NCI-H82 (cell line): ENCODE results near the gene KRTAP5-6.
"Not testable (repeated sequence)": the region's sequence is repeated elsewhere in the genome, so short reads cannot be mapped to it uniquely, and the experiment has no call there.

Source experiments
- DNase-seq: peaks from one replicate; lab custom pipeline; 2025; lab: John Stamatoyannopoulos, UW

KRTAP5-6 gene

DNA sequence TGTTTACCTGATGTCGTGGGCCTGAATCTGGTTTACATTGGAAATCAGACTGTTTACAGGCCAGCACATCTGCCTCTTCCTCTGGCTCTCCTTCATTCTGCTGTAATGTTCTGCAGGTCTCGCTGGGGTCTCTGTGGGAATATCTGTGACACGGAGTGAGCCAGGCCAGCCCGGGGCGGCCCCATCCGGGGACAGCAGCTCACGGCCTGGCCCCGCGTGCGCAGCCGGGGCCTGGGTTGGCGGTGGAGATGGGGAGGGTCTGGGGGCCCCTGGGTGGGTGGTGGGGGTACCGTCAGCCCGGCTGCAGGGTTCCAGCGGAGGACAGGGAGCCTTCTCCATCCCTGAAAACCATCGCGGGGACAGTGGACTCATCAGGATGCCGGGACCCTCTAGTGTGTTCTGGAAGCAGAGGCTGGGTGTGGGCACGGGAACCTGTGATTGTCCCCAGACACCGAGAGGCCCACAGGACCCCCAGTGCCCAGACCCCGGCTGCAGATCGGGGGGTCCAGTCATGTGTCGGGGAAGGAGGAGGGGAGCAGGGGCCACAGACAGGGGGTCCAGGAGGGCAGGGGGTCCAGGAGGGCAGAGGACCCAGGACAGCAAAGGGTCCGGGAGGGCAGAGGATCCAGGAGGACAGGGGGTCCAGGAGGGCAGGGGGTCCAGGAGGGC is 13.0 kb upstream of the KRTAP5-6 start:
- not testable (repeated sequence) for DNase-seq

DNA sequence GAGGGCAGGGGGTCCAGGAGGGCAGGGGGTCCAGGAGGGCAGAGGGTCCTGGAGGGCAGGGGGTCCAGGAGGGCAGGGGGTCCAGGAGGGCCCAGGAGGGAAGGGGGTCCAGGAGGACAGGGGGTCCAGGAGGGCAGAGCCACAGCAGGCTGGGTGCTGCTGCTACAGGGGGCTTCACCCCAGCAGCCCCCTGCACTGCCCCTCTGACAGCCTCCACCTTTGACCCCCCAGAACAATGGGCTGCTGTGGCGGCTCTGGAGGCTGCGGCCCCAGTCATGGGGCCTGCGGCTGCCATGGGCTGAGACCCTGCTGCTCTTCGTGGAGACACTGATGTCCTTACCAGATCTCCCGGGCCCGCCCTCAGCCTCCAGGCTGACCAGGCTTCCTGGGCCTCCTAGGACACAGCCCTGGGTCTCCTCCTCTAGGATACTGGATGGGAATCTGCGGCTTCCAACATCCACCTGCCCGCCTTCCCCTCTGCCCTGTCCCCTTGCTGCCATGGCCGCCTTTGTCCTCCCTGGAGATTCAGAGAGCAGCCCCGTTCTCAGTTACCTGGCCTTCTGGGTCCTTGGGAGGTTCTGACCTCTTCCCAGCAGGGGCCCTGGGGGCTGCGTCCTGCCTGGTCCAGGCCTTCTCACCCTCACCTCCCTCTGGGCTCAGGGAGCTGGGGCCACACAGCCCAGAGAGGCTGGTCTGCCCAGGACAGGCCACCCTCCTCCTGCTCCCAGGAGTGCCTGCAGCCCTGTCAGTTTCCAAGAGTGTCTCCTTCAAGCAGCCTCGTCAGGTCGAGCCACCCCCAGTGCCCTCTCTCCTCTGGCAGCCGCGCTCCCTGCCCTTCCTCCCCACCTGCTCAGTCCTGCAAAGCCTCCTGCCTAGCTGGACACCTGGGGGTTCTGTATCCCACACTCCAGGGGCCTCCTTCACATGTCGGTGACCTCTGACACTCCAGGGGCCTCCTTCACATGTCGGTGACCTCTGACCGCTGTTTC is 11.8 kb upstream of the KRTAP5-6 start:
- not testable (repeated sequence) for DNase-seq

DNA sequence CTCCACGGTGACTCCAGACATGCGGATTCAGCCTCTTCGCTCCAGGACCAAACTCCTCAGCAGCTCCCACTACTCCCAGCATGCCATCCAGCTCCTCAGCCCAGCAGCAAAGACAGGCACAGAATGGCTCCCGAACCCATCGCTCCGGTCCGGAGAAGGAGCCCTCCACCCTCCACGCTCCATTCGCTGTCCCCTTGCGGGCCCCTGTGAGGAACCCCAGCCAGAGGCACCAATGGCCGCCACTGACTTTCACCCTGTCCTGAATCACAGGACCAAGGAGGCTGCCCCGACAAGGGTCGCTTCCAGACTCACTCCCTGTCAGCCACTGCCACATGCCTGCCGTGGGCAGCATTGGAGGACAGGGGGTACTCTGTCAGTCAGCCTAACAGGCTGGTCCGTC is 10.8 kb upstream of the KRTAP5-6 start:
- not testable (repeated sequence) for DNase-seq

DNA sequence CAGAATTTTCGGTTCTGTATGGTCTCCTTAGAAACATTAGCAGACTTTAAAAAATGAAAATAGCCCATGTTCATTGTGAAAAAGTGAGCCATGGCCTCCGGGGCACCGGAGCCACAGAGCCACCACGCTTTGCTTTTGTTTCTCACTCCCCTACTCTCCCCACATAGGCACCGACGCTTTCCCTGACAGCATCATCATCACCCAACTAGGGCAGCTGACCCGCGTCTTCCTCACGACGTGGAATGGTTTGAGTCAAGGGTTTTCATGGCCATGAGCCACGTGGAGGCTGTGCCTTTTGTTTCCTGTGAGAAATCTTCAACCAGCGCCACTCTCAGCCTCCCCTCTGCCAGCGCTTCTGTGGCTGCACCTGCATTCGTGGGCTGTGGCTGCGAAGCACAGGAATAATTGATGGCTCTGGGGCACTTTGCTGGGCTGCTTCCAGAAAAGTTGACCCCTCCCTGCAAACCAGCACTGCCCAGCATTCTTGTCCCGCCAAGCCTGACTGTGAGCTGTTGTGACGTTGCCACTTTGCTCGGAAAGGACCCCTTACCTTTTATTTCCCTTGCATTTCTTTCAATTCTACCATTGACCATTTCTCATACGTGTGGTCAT is 8.6 kb upstream of the KRTAP5-6 start:
- not testable (repeated sequence) for DNase-seq

DNA sequence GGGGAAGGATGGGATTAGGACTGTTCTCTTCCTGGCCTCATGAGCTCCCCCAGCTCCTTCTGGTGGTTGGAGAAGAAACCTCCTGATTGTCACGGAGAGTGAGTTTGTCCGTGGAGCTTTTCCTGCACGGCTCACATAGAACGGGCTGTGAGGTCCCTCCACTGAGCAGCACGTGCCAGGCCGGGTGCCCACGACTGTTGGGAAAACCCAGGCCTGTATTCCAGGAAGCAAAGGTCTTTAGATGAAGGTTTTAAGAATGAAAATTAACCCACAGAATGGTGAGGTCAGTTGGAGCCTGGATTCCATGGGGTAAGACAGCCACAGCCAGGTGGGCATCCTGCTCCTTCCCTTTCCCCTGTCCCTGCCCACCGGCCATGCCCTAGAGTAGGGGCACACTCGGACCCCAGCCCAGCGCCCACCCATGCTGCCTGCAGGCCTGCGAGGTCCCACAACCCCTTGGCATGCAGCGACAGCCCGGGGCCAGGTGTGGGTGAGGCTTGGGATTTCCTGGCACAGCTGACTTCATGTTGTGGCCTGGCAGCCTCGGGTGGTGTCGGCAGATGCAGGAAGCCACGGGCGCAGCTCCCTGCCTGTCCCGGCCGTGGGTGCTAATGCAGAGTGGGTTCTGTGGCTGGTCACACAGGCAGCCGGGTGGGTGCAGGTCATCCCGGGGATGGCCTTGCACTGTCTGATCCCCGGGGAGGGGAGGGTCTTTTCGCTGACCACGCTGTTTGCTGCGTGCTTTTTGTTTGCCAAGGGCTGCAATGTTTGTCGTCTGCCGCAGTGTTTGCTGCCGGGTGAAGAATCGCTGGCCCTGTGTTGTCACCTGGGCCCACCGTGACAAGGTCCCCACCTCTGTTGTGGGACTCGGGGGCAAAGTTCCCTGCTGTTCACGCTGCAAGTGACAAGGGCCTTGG is 7.5 kb upstream of the KRTAP5-6 start:
- not testable (repeated sequence) for DNase-seq

DNA sequence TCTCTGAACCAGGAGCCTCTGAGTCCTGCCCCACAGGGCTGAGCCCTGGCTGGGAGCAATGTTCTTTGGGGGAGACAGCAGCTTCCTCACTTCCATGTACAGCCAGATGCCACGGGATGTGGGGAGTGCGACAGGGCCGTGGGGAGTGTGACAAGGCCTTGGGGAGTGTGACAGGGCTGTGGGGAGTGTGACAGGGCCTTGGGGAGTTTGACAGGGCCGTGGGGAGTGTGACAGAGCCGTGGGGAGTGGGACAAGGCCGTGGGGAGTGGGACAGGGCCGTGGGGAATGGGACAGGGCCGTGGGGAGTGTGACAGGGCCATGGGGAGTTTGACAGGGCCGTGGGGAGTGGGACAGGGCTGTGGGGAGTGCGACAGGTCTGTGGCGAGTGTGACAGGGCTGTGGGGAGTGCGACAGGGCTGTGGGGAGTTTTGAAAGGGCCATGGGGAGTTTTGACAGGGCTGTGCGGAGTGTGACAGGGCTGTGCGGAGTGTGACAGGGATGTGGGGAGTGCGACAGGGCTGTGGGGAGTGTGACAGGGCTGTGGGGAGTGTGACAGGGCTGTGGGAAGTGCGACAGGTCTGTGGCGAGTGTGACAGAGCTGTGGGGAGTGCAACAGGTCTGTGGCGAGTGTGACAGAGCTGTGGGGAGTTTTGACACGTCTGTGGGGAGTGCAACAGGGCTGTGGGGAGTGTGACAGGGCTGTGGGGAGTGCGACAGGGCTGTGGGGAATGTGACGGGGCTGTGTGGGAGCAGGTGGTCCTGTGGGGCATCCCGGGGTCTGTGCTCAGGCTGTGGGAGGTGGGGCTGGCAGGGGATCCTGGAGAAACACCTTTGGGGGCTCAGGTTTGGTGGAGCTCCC is 6.6 kb upstream of the KRTAP5-6 start:
- no peak for DNase-seq

DNA sequence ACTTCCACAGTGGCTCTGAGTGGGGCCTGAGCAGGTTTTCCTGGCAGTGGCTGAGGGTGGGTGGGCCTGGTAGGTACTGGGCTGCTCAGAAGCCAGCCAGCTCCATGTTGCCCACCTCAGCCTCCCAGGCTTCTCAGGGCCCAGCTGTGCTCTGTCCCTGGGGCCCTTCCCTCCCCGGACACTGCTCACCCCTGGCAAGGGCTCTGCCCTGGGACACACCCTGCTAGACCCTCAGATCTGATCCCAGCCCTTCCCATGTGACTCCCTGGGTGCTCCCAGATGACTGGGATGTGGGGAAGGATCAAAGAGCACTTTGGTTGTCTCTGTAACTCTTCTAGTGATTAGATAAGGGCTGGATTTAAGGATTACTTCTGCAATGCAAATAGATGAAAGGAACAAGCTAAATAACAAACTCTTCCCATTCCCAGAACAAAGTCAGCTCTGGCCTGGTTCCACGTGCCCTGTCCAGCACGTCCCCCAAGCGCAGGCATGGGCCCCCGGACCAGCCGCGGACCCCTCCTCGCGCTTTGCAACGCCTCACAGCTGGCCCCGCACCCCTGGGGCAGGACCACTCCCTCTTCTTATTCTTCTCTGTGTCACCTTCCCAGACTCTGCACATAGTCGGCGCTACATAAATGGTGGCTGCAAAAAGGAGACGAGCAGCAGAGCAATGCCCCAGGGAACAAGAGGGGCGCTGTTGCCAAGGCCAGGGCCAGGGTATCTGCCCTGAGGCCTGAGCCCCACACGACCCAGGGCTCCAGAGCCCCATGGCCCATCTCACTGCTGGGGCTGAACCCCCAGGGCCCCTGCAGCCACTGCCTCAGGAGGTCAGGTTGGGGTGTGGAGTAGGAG is 5.7 kb upstream of the KRTAP5-6 start:
- no peak for DNase-seq

DNA sequence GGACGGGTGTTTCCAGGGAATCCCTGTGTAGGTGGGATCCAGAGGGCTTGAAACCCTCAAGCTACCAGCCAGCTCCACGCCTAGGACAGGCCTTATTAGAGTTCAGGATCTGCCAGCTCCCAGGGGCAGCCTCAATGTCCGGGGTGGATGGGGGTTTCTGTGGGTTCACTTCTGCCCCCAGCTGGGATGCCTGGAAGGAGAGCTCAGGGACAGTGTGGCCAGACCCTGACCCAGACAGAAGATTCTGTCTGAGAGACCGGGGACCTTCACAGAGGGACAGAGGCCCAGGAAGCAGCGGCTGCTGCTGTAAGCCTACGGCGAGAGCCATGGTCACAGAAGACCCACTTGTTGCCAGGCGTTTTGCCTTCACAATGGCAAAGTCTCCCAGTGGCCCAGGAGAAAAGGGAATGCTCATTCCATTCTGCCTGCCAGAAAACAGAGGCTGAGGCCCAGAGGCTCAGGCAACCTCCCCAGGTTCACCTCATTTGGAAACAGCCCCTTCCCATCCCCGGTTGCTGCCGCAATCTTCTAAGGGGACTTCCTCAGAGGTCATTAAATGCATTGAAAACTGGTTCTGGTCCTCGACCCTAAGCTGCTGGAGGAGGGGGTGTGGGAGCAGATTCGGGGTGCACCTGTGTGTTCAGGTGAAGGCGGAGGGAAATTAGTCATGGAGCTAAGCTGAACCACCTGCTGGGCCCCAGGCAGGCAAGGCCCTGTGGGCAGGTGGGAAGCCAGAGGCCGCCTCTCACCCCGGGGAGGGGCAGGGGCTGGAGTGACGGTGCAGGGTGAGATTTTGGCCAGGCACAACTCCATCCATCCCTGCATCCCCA is 4.9 kb upstream of the KRTAP5-6 start:
- DNase-seq = no peak

DNA sequence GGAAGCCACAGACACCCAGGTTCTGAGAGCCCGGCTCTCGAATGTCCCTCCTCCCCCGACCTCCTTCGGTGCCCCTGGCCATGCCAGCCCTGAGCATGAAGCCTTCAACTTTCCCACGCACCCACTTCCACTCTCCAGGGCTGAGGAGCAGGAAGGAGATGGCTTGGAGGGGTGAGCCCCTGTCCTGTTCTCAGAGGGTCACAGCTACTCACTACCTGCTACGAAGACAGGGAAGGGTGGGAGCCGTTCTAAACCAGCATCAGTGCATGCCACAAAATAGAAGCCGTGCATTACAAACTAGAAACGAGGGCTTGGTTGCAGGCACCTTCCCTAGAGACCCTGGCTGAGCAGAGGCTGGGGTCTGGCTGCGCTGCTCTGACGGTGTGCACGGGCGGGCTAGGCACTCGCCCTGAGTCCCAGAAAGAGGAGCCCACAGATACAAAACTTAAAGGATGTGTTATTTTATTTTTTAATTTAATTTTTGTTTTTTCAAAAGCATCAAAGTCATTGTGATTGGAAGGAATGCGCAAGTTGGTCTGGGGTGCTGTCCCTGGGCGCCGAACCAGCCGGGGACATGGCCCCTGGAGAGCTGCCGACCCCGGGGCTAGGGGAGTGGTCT is 4.2 kb upstream of the KRTAP5-6 start:
- no peak for DNase-seq

DNA sequence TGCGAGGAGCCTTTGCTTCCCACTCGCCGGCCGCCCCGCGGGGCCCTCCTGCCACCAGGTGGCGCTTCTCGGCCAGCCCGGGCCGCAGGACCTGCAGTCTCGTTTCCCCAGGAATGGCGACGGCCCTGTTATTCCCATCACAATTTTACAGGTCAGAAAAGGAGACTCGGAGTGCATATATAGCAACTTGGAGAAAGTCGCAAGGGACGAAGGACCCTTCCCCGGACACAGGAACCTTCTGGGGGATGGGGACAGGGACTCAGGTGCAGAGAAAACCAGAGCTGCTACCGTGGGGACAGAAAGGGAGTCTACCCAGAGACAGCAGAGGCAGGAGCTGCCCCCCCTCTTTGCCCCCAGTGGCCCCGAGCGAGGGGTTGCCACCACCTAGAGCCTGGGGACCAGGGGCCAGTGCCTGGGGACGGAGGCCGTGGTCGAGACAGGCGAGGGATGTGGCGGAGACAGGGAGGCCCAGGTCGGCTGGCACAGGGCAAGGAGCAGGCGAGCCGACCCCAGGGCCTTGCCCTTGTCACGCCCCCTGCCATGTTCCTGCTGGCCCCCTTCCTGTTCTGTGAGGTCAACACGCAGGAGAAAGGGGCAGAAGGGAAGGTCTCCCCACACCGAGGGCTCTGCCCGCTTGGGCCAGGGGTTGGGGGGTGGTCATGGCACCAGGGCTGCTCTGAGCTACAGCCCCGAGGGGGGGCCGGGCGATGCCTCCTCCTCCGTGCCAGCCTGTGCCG is 3.5 kb upstream of the KRTAP5-6 start:
- peak; percentile 71 for DNase-seq

DNA sequence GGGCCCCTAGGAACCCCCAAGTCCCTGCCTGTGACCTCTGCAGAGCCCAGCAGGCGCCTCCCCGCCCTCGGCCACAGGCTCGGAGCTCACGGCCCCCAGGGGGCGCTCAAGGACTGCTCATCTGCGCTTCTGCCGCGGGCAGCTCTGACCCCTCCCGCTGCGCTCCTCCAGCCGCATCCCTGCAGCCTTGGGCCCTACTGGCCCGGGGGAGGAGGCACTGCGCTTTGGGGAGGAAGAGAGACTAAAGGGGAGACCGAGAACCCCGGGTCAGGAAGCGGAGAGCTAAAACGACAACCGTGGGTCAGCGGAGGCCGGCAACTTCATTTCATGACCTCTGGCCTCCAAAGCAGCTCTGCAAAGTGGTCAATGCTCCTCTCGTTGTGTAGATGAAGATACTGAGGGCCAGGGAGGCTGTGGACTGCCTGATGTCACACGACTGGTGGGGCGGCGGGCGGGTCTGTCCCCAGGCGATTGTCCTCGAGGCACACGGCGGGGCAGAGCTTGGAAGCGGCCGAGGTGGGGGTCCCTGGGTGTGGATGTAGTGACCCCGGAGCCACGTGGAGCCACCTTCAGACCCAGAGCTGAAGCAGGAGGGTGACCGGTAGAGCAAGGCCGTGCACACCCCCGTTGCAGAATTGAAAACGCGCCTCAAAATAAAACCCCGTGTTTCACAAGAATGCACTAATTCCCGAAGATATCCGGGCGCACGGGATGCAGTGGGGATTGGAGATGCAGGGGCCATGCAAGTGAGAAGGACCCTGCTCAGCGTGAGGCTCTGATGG is 2.7 kb upstream of the KRTAP5-6 start:
- peak; percentile 75 for DNase-seq

DNA sequence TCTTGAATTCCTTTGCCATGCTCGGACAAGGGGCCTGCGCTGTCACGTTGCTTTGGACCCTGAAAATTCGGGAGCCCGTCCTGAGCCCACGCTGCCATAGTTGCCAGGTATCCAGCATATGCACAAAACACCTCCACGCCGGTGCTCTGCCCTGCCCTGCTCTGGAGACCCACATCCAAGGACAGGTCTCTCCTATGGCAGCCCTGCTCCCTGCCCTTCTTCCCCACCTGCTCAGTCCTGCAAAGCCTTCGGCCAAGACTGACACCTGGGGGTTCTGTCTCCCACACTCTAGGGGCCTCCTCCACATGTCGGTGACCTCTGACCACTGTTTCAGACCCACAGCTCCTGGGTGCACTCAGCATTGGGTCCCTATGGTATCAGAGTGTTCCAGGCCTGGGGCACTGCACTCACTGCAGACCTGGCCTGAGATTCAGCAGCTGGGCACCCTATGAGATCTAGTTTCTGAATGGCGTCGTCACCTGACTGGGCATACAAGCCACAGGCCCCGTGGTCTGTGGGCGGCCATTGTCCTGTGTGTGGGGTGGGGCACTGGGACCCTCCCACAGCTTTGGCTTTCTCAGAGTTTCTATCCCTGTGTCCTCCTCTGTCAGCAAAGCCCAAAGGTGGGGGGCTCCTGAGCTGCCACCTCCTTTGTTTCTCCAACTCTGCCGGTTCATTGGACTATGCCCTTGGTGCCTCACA is 2.0 kb upstream of the KRTAP5-6 start:
- DNase-seq = no peak

DNA sequence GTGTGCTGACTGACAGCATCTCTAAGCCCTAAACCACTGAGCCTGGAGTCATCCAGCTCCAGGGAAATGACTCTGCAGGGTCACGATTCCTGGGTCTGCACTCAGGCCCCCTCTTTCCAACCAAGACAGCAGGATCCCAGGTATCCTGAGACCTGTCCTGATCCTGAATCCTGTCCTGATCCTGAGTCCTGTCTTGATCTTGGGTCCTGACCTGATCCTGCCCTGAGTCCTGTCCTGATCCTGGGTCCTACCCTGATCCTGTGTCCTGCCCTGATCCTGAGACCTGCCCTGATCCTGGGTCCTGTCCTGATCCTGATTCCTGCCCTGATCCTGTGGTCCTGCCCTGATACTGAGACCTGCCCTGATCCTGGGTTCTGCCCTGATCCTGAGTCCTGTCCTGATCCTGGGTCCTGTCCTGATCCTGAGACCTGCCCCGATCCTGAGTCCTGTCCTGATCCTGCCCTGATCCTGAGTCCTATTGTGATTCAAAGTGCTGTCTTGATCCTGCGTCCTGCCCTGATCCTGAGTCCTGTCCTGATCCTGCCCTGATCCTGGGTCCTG is 1.4 kb upstream of the KRTAP5-6 start:
- no peak for DNase-seq

DNA sequence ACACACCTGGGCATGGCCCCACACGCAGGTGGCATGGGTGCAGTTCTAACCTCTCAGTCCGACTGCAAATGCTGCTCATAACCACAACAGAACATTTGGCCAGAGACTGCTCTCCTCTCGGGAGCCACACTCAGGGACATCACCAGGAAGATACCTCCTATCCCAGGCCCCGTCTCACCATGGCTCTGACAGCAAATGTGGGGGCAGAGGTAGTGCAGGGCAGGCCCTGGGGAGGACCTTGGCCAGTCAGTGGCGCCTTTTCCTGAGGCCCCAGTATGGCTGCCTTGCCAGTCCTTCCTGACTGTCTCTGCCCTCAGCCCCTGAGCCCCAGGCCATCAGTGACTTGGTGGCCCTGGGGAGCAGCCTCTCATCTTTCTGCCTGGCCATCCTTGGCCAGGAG is 2.8 kb downstream of the KRTAP5-6 start:
- DNase-seq = no peak

DNA sequence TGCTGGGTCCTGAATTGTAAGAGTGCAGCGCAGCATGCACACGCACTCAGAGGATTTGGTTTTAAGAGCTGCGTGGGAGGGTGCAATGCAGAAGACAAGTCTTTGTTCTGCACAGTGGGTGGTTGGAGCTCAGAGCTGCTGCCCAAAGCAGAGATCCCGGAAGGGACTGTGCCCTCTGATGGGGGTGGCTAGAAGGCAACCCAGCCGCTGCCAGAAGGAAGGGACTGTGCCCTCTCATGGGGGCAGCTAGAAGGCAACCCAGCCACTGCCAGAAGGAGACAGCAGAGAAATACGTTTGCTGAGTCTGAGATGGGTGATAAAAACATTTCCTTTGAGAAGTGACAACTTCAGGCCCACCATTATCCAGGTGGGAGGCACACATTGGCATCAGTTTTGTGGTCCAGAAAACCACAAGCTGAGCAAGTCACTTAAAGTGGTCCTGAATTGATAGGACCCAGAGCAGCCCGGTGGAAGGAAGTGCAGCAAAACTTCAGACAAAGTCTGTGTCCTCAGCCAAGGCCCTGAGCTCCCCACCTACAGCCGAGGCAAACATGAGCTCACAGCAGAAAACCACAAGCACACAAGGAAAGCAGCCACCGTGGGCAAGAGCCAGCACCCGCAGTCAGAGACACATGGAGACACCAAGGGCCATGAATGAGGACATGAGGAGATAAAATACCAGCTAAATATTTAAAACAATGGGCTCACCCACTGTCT is 4.3 kb downstream of the KRTAP5-6 start:
- DNase-seq = no peak
